IPS-20b (cell line): ENCODE results near the gene LIMK1.
"Not testable (repeated sequence)": the region's sequence is repeated elsewhere in the genome, so short reads cannot be mapped to it uniquely, and the experiment has no call there.

Source experiments
- H3K27ac ChIP-seq: one replicate; pipeline ENCODE4 v1.5.1; 2013; ENCODE audit warnings: low read length
- H3K27me3 ChIP-seq: 2 replicates; pipeline ENCODE4 v1.6.1; 2013; ENCODE audit warnings: mild to moderate bottlenecking, low read length, inconsistent platforms; ENCODE audit not compliant: insufficient read depth
- H3K36me3 ChIP-seq: 2 replicates; pipeline ENCODE4 v1.6.1; 2013; ENCODE audit warnings: low read depth, mild to moderate bottlenecking, inconsistent platforms, low read length, moderate library complexity; ENCODE audit not compliant: insufficient read depth
- H3K4me1 ChIP-seq: 2 replicates; pipeline ENCODE4 v1.6.1; 2013; ENCODE audit warnings: mild to moderate bottlenecking, control low read depth, inconsistent platforms, low read length, moderate library complexity; ENCODE audit not compliant: insufficient read depth
- H3K4me3 ChIP-seq: 2 replicates; pipeline ENCODE4 v1.5.1; 2013; ENCODE audit warnings: mild to moderate bottlenecking, low read length, inconsistent platforms
- H3K9ac ChIP-seq: 2 replicates; pipeline ENCODE4 v1.6.1; 2013; ENCODE audit warnings: low read depth, mild to moderate bottlenecking, inconsistent platforms, low read length, moderate library complexity
- H3K9me3 ChIP-seq: 2 replicates; pipeline ENCODE4 v1.6.1; 2013; ENCODE audit warnings: mild to moderate bottlenecking, low read depth, low read length, inconsistent platforms; ENCODE audit not compliant: insufficient read depth

Gene LIMK1

GRCh38 chr7:74083117-74083876 is at the start of gene LIMK1:
Gene LIMK1 (plus strand): TSS chr7:74083804. CDS start chr7:74083991, 187 bp downstream.
- Histone ChIP-seq H3K4me1 (peaks cover 3% of the 10 kb centered on the region; the same call in 1 of the 2 replicates), H3K9me3 (no peaks in the 10 kb centered on the region), H3K4me3 (peak within 1 kb of the TSS; percentile 75), H3K36me3 (peaks cover 21% of the 10 kb centered on the region), H3K27ac (no peak within 1 kb of the TSS), H3K9ac (peak within 1 kb of the TSS; percentile 85; the same call in 1 of the 2 replicates), H3K27me3 (no peaks in the 10 kb centered on the region)

GRCh38 chr7:74037609-74038008 is 46.0 kb upstream of the LIMK1 start:
- Histone ChIP-seq H3K36me3 (no peaks in the 10 kb centered on the region), H3K9ac (no peak overlapping the region), H3K4me1 (no peaks in the 10 kb centered on the region), H3K4me3 (no peak overlapping the region), H3K27ac (no peak overlapping the region), H3K27me3 (no peaks in the 10 kb centered on the region), H3K9me3 (no peaks in the 10 kb centered on the region)

- H3K9me3 ChIP-seq: no peaks in the 10 kb centered on the region
- no peak overlapping the region for H3K27ac ChIP-seq
- H3K4me3 ChIP-seq: no peak overlapping the region
- no peaks in the 10 kb centered on the region for H3K27me3 ChIP-seq
- H3K36me3 ChIP-seq: no peaks in the 10 kb centered on the region
- peaks cover 4% of the 10 kb centered on the region; the same call in 1 of the 2 replicates for H3K4me1 ChIP-seq
- no peak overlapping the region for H3K9ac ChIP-seq
Measured at GRCh38 chr7:74038194-74038961, 45.2 kb upstream of the LIMK1 start.

GRCh38 chr7:74039337-74039736 is 44.3 kb upstream of the LIMK1 start:
- Histone ChIP-seq H3K27me3 (no peaks in the 10 kb centered on the region), H3K27ac (no peak overlapping the region), H3K9me3 (no peaks in the 10 kb centered on the region)

GRCh38 chr7:74040101-74040790 is 43.4 kb upstream of the LIMK1 start:
- H3K27me3 ChIP-seq: no peaks in the 10 kb centered on the region
- no peak overlapping the region for H3K4me3 ChIP-seq
- H3K9ac ChIP-seq: no peak overlapping the region
- H3K4me1 ChIP-seq: peaks cover 10% of the 10 kb centered on the region; the same call in 1 of the 2 replicates
- no peak overlapping the region for H3K27ac ChIP-seq
- no peaks in the 10 kb centered on the region for H3K36me3 ChIP-seq
- H3K9me3 ChIP-seq: no peaks in the 10 kb centered on the region

More at GRCh38 chr7:74039337-74039736, 44.3 kb upstream of the LIMK1 start:
- Histone ChIP-seq H3K4me3 (no peak overlapping the region), H3K36me3 (no peaks in the 10 kb centered on the region), H3K4me1 (peaks cover 10% of the 10 kb centered on the region; the same call in 1 of the 2 replicates), H3K9ac (no peak overlapping the region)

GRCh38 chr7:74040791-74041520 is 42.6 kb upstream of the LIMK1 start:
- no peak overlapping the region for H3K27ac ChIP-seq
- H3K9ac ChIP-seq: no peak overlapping the region
- H3K9me3 ChIP-seq: no peaks in the 10 kb centered on the region
- H3K4me3 ChIP-seq: no peak overlapping the region
- peaks cover 10% of the 10 kb centered on the region; the same call in 1 of the 2 replicates for H3K4me1 ChIP-seq
- no peaks in the 10 kb centered on the region for H3K36me3 ChIP-seq
- no peaks in the 10 kb centered on the region for H3K27me3 ChIP-seq

- Histone ChIP-seq H3K9me3 (no peaks in the 10 kb centered on the region), H3K27me3 (no peaks in the 10 kb centered on the region), H3K9ac (no peak overlapping the region), H3K4me1 (peaks cover 10% of the 10 kb centered on the region; the same call in 1 of the 2 replicates), H3K4me3 (no peak overlapping the region; the same call in 1 of the 2 replicates), H3K27ac (no peak overlapping the region), H3K36me3 (no peaks in the 10 kb centered on the region)
Measured at GRCh38 chr7:74042746-74043522, 40.7 kb upstream of the LIMK1 start.

GRCh38 chr7:74043523-74043951 is 40.1 kb upstream of the LIMK1 start:
- Histone ChIP-seq H3K9ac (peak overlapping the region; percentile 9; the same call in 1 of the 2 replicates), H3K36me3 (no peaks in the 10 kb centered on the region), H3K27me3 (no peaks in the 10 kb centered on the region), H3K4me3 (no peak overlapping the region; the same call in 1 of the 2 replicates), H3K27ac (no peak overlapping the region), H3K4me1 (peaks cover 10% of the 10 kb centered on the region; the same call in 1 of the 2 replicates), H3K9me3 (no peaks in the 10 kb centered on the region)

GRCh38 chr7:74044366-74045350 is 38.9 kb upstream of the LIMK1 start:
- Histone ChIP-seq H3K27ac (no peak overlapping the region), H3K9me3 (no peaks in the 10 kb centered on the region), H3K9ac (no peak overlapping the region), H3K36me3 (no peaks in the 10 kb centered on the region), H3K4me1 (peaks cover 10% of the 10 kb centered on the region; the same call in 1 of the 2 replicates), H3K4me3 (no peak overlapping the region), H3K27me3 (no peaks in the 10 kb centered on the region)

GRCh38 chr7:74046581-74046980 is 37.0 kb upstream of the LIMK1 start:
- not testable (repeated sequence) for H3K4me1 ChIP-seq, H3K9ac ChIP-seq, H3K27ac ChIP-seq, H3K36me3 ChIP-seq, H3K27me3 ChIP-seq, H3K4me3 ChIP-seq, H3K9me3 ChIP-seq
